A549 (cell line): ENCODE data around the gene LDLRAD3.

Experiments used
- CTCF ChIP-seq: fragments of >200 bp; sonication (Bioruptor Twin); formaldehyde crosslinking; IDR thresholded peaks from 3 replicates; pipeline ENCODE4 v1.5.1; 2016
- FOSL2 ChIP-seq, 2 experiments: fragments of 450-650 bp in 1 of 2; fragments of >200 bp in 1 of 2; sonication (Bioruptor Twin) in 1 of 2; formaldehyde crosslinking; IDR thresholded peaks; 2 replicates each; pipeline versions ENCODE4 v1.5.0 to v1.6.1; 2016 to 2020; ENCODE audit warnings: mild to moderate bottlenecking in 1 of 2, moderate library complexity in 1 of 2
- GATA3 ChIP-seq: IDR thresholded peaks from 2 replicates; pipeline ENCODE4 v1.6.1; 2012; ENCODE audit warnings: borderline replicate concordance
- HDAC2 ChIP-seq: fragments of 200-600 bp; sonication (generic); IDR thresholded peaks from 2 replicates; pipeline ENCODE4 v1.6.1; 2016
- PBX3 ChIP-seq: IDR thresholded peaks from 2 replicates; pipeline ENCODE4 v1.6.1; 2012
- POLR2A ChIP-seq: IDR thresholded peaks from 2 replicates; pipeline ENCODE4 v1.6.1; 2012; ENCODE audit warnings: mild to moderate bottlenecking, low read length
- RAD21 ChIP-seq, 2 experiments: fragments of >200 bp in 1 of 2; sonication (Bioruptor Twin) in 1 of 2; formaldehyde crosslinking in 1 of 2; IDR thresholded peaks in 1 of 2; conservative IDR thresholded peaks in 1 of 2; 2 replicates in 1 of 2; 3 replicates in 1 of 2; pipeline ENCODE4 v1.6.1; 2012 to 2018; ENCODE audit warnings: inconsistent platforms in 1 of 2
- REST ChIP-seq: fragments of 200-600 bp; sonication (generic); IDR thresholded peaks from 2 replicates; pipeline ENCODE4 v1.6.1; 2016; ENCODE audit warnings: antibody characterized with exemption, mild to moderate bottlenecking, moderate library complexity
- RNF2 ChIP-seq: fragments of 200-600 bp; sonication (generic); IDR thresholded peaks from 2 replicates; pipeline ENCODE4 v1.6.1; 2016; ENCODE audit warnings: low read depth, mild to moderate bottlenecking, antibody characterized with exemption, moderate library complexity, borderline replicate concordance
- SMC3 ChIP-seq: fragments of >200 bp; sonication (Bioruptor Twin); formaldehyde crosslinking; IDR thresholded peaks from 3 replicates; pipeline ENCODE4 v1.6.1; 2018; ENCODE audit warnings: inconsistent platforms

DNA sequence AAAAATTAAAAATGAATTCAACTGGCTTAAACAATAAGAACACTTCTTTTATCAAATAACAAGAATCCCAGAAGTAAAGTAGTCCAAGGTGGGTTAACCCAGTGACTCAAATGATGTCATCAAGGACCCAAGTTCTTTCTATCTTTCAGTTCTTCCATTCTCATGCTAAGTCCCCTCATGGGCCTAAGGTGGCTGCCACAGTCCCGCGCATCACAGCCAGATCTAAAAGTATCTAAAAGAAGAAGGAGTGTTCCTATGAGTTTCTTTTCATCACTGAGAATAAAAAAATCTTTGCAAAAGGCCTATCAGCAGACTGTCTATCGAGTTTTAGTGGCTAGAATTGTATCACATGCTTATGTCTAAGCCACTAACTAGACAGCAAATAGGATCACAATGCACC lies 37.2 kb upstream of the LDLRAD3 start:
- TF ChIP-seq CTCF = no peak
- TF ChIP-seq SMC3 = no peak
- TF ChIP-seq PBX3 = no peak
- no peak for TF ChIP-seq REST
- TF ChIP-seq RNF2 = no peak
- TF ChIP-seq GATA3 = no peak
- TF ChIP-seq POLR2A = no peak
- no peak for TF ChIP-seq RAD21 (conservative IDR thresholded peaks at IDR 0.05 in 1 of 2, IDR thresholded peaks at IDR 0.05 in 1 of 2)
- TF ChIP-seq FOSL2 (IDR thresholded peaks at IDR 0.05) = no peak
- TF ChIP-seq FOSL2 (CRISPR knock-in tag; IDR thresholded peaks at IDR 0.05) = no peak
- TF ChIP-seq HDAC2 = no peak
